NOMO-1 treated with dmso at 0.1 percent for 144 hours (cell line): ENCODE data around the gene SYT6.

Source experiments
- DNase-seq: peaks from one replicate; lab custom pipeline; 2025; ENCODE audit not compliant: unreplicated experiment; lab: John Stamatoyannopoulos, UW

The SYT6 gene, protein sequence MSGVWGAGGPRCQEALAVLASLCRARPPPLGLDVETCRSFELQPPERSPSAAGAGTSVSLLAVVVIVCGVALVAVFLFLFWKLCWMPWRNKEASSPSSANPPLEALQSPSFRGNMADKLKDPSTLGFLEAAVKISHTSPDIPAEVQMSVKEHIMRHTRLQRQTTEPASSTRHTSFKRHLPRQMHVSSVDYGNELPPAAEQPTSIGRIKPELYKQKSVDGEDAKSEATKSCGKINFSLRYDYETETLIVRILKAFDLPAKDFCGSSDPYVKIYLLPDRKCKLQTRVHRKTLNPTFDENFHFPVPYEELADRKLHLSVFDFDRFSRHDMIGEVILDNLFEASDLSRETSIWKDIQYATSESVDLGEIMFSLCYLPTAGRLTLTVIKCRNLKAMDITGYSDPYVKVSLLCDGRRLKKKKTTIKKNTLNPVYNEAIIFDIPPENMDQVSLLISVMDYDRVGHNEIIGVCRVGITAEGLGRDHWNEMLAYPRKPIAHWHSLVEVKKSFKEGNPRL

DNA sequence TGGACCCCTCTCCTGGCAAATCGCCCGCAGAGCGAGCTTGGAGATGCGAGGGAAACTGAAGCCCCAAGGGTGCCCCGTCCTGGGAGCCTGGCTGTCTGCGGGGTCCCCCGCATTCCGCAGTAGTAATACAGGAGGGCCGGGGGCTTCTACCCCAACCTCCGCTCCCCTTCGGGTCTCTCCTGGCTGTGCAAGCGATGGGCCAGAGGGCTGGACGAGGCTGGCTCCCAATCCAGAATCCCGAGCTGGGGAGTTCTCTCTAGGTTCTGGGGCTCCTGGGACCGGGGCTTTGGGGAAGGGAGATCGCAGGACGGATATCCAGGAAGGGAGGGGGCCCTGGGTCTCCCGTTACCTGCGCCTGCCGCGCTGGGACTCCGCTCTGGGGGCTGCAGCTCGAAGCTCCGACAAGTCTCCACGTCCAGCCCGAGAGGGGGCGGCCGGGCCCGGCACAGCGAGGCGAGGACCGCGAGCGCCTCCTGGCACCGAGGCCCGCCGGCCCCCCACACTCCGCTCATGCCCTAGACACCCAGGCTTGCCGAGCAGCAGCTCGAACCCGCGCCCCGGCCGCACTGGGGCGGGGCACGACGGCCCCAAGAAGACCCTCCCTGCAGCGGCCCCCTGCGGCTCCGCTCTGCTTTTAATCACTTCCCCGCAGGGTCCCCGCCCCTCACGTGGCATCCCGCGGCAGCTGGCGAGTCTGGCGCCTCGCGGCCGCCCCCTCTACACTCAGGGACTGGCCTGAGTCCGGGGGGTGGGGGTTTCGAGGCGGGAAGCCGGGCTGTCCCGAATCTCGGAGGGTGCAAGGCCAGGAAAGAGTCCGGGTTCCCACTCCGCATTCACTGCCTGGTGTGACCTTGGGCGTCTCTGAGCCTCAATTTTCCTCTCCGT, at the start of gene SYT6:
Gene SYT6, minus strand, starts transcription at position 609 of the 885 bp plus-strand sequence. Its CDS starts 97 bp downstream, at position 512.
- DNase-seq = no peak

DNA sequence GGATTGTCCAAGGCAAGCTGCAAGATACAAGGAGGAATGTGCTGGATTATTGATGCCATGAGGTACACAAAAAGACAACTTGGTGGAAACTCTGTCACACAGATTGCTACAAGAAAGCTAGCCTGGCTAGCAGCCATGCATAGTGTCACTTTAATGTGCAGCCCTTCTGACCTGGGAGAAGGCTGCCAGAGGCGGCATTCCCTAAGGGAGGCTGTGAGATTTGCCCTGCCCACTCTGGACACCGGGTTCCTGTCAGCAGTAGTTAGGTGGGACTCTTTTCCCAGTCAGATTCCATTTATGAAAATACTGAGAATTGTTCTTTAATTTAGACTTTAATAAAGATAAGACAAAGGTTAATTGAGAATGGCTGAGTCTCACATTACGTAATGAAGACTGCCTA, 47.8 kb upstream of the SYT6 start:
- DNase-seq = no peak

DNA sequence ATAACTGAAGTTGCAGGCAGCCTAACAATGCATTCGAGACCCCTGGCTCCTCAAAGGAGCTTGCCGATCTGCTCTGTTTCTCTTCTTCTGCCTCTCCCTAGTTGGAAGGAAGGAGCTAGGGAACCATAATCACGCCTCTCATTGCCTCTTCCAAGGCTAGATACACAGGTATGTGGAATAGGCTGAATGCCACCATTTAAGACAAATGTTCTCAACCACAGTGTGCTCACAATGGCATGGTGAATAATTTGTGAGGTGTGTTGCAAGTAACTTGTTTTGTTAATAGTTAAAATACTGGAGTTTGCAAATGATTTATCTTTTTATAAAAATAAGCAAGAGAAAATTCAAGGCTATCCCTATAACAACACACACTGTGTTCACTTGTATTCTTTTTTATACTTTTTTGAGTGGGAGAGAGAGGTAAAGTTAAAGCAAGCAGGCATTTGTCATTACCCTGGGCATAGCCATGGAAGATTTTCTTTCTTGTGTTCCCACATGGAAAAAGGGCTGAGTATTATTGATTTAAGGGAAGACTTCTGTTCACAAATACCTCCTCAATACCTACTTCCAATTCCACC, 45.4 kb upstream of the SYT6 start:
- no peak for DNase-seq

DNA sequence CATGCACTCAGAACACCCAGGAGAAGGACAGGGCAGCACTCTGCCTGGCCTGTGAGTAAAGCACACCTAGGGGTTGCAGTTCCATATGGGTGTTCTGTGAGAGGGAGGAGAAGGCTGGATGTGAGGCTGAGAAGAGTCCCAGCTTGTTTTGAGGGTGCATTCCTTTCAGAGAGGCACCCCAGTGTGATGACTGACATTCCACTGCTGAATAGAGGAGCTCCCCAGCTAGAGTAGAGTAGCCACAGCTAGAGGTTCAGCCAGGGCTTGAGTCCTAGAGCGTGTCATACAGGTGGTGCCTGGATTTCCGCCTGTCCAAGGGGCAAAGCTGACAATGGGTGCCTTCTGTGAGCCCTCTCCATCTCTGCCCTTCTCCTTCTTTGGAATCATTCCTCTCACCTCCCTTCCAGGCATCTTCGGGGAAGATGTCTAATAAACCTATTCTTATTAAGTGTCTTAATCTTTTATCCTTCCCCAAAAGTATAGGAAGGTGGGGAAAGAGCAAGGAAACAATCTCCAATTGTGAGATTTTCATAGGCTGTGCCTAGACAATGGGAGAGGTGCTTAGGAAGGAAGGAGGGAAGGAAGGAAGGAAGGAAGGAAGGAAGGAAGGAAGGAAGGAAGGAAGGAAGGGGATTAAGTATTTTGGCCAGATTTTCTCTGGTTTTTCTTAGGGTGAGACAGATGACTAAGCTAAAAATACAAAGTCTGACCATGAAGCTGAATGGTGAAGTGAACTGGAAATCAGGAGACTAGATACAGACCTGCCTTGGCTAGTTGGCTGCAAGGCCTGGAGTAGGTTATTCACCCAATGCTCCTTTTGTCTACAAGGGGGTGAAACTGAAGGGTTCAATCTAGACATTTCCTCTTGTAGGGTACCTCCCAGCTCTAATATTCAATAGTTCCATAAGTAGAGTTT, 43.6 kb upstream of the SYT6 start:
- no peak for DNase-seq

DNA sequence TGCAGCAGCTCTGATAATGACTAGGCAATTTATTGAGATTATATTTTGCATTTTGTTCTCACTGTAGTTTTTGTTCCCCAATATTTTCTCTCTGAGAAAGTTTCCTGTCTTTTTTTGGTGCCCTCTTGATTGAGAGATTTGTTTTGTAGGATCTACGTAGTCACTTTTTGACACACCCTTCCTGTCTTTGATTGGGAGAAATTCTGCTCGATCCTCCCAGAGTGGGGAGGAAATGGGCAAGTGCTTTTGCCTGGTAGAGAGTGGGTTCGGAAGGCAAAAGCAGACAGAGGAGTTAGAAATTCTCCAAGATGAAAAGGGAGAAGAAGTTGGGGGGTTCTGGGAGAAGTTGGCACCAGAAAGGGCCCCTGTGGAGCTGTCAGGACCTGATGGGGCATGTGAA, 42.1 kb upstream of the SYT6 start:
- DNase-seq = no peak

DNA sequence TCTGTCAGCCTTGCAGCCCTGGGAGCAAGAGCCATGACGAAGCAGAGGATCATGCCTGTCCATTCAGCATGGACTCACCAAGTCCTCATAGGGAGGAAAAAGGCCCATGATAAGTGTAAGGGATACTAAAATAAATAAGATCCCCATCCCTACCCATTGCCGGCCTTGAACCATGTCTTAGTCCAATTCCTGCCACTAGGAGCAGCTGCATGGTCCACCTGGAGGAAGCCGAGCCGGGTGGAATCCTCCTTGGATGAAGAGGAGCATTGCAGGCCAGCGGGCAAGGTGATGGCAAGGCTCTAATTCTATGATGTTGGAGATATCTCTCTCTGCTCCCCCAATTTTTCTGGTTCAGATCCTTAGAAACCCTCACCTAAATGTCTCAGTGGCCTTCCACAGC, 38.7 kb upstream of the SYT6 start:
- DNase-seq = no peak

DNA sequence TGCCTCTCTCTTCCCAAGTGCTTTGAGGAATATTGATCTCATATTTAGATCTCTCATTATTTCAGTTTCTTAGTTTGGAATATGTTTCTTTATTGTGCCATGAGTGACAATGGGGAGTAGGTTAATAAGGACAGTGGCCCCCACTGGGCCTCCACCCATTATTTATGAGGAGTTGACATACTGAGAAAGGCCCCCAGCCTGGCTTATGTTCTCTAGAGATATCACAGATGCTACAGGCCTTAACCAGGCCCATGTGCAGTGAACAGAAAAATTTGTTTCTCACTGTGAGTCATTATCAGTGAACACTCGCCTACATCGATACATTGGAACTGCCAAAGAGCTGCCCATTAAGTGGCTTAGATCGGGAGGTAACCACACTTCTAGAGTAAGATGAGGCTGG, 35.7 kb upstream of the SYT6 start:
- no peak for DNase-seq

DNA sequence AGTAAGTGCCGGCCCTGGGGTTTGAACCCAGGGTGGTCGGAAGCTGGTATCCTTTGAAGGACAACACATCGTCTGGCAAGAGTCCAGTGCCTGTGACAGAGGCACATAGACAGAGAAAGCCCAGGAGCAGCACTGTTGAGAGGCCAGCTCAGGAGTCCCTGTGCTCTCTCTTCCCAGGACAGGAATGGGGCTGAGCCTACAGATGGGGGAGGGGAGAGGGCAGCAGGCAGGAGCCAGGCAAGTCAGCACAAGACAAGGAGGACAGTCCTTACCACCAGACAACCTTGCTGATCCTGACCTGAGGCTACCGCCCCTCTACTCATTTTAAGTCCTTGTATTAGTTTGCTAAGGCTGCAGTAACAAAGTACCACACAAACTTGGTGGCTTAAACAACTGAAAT, 27.7 kb upstream of the SYT6 start:
- DNase-seq = no peak

DNA sequence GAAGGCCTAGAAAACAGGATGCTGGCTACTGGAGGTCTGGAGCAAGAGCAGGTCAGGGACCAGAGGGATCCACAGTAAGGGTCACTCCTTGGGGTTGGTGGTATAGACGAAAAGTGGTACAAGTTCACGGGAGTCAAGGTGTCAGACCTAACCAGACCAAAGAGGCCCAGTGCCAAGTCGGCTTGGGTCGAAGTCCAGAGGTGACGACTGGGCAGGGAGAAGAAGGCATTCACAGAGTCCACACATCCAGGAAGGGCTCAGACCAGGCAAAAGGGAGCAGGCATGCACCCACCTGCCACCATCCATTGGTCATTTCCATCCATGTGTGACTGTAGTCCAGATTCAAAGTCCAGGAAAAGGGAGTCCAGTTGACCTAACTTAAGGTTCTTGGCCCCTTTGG, 27.1 kb upstream of the SYT6 start:
- no peak for DNase-seq

DNA sequence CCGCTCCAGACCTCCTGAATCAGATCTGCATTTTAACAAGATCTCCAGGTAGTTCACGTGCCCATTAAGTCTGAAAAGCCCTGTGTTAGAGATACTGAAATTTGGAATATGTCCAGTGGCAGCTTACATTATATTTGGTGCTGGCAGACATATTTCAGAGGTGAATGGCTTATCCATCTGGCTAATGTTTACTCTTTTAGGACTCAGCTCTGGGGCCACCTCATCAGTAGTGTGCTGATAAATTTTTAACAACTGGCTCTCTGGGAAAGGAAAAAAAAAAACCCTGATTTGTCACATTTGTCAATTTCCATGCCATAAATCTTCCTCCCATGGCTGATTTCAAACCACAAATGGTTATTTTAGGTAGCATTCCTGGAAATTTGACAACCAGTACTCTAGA, 25.3 kb upstream of the SYT6 start:
- no peak for DNase-seq

DNA sequence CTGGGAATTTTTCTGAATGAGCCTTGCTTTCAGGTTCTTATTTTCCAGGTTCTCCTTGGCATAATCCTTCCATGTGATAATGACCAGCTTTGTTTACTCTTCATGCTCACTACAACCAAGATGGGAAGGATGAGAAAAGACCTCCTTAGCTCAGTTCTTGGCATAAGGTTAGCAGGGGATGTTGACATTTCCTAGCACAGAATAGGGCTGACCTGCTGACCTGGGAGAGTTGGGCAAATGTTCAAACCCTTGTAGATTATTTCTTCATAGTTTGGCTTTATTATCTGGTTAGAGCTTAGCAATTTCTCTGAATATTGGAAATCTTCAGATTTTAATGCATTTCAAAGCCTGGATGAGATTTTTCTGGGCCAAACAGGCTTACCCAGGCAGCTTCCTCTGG, 23.6 kb upstream of the SYT6 start:
- DNase-seq = no peak

DNA sequence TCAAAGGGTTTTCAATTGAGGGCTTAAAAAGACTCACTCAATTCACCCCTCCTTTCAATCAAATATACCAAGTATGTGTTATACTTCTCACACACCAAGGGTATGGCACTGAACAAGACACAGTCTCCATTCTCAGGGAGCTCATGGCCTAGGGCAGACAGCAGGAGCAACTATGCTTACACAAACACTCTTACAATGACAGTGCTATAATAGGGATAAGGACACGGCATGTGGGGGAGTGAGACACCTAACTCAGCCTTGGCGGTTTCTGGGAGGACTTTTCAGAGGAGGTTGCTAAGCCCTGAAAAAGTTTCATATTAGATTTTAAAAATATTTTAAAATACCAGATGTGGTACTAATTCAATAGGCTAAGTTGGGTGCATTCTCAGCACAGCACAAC, 22.7 kb upstream of the SYT6 start:
- no peak for DNase-seq

DNA sequence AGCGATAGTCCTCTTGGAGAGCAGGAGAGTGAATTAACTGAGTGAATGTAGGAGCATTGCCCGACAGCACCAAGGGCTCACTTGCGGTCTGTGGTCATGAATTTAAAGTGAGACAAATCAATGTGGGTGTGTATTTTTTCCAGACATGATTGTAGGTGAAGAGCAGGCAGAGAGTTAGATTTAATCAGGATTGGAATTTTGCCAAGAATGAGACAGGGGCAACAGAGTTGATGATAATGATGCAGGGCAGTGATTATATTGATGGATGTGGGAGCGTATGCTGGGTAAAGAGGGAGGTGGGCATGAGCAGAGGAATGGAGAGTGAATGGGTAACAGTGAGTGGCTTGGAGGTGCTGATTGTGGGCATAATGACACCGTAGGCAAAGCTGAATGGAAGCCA, 20.0 kb upstream of the SYT6 start:
- DNase-seq = no peak

DNA sequence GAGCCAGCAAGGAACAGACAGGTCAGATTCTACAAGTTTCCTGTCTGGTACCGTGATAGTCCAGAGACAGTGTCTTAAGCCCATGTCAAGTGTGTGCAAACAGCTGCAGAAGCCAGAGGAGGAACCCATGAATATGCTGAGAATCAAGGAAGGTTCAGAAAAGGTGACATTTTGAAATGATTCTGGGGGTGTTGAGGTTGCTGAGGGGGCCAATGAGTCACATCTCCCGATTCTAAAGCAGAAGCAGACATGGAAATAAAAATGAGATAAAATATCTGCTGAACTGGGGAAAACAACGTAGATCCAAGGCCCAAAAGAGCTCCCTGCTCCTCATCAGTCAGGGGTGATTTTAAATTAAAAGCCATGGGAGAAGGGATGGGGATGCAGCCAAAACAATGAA, 15.8 kb upstream of the SYT6 start:
- DNase-seq = no peak

DNA sequence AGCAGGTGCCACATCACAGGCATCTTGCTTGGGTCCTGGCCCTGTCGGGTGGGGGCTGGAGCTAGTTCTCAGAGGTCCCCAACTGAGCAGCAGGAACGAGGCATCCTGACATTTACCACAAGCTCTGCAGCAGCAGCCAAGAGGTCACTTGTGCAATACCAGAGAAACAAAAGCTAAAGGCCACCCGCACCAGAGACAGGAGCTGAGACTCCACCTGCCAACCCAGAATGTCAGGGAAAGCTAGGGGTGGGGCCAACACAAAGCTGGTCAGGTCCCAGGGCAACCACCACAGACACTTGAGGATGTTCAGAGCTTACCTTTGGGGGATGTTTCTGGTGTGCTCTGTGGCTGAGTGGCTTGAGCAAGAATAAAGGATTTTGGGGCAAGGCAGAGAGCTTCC, 13.6 kb upstream of the SYT6 start:
- DNase-seq = no peak

DNA sequence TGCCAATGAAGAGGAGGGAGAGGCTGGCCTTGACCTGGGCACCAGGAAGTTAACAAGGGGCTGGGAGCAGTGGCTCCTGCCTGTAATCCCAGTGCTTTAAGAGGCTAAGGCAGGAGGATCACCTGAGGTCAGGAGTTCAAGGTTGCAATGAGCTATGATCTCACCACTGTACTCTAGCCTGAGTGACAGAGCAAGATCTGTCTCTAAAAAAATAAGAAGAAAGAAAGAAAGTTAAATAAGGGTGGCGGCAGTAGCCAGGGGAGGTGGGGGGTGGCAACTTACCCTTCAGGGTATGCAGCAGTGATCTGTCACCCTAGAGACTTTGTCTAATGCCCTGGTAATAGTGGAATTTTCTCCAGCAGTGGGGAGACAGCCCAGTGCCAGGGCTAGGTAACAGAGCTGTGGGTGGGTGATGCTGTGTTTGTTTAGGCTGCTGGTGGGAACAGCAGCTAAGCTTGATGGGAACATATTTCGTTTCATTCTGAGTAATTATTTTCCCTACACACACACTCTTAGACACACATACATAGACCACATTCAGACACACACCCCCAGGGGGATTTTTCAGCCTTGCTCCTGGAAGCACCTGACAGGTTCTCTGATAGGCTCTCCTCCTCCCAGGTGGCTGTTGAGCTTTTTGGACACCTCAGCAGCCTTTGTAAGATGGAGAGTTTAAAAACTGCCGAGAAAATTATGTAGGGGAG, 11.3 kb upstream of the SYT6 start:
- no peak for DNase-seq

DNA sequence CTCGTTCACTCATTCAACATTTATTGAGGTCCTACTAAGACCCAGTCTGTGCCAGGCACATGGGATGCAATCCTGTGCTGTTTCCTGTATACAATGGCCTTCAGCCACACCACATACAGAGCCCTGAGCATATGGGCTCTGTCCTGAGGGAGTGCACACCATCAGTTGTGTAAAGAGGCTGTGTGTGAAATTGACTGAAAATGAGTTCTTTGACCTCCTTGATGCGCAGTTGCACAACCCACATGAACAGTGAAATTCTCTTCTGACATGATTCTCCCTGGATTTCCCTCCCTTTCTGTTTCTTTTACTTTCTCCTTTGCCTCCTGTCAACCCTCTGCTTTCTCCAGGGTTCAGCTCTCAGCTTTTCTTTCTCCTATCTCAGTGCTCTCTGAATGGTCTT, 6.3 kb upstream of the SYT6 start:
- no peak for DNase-seq

DNA sequence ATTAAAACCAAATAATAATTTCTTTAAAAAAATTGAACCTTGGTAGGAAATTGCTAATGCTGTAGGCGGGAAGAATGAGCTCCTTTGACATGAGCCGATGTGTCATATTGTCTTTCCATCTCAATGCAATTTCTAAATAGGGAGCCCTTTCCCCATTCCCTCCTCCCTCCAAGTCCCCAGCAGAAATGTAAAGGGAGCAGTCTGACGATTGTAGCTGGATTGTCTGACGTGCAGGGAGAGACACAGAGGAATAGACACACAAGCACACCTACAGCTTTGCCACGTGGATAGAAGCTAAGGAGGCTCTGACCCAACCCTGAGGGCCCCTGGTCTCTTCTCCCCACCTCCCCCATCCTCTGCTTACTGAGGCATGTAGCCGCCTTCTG, 3.6 kb upstream of the SYT6 start:
- DNase-seq = no peak

DNA sequence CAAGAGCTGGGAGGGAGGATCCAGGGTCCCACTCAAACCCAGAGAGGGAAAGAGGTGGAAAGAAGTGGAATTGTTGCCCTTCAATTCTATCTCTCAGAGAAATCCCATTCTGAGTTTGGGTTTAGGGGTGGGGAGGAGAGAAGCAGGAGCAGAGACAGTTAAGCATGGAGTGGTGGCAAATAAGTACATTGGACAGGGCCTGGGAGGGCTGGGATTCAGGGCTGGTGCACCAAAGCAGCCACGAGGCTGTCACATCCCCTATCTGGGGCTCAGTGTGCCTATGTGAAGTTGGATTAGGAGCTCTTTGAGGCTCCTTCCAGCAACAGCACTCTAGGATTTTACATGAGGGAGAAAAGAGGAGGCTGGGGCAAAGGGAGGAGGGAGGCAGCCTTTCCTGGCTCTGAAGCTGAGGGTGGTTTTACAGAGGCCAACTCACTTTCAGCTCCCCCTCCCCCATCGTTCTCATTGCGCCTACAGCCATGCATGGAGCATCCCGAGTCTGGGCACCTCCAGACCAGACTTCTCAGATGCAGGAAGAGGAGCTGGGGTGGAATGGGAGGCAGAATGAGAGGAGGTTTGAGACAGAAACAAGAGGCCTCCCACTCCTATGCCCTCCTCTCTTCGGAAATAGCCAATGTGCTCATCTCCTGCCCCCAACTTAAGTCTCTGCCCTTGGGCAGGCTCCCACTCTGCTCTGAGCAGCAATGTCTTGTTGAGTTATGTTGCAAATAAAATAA, 3.0 kb upstream of the SYT6 start:
- no peak for DNase-seq
